Panc1 (cell line): ENCODE measurements around the gene PALB2.

Source experiments
- CTCF ChIP-seq: fragments of 450-650 bp; IDR thresholded peaks from 2 replicates; pipeline ENCODE4 v1.5.1; 2017; ENCODE audit warnings: mild to moderate bottlenecking
- POLR2AphosphoS5 ChIP-seq: IDR thresholded peaks from 2 replicates; pipeline ENCODE4 v1.6.1; 2012; ENCODE audit warnings: mild to moderate bottlenecking, low read depth, low read length, moderate library complexity
- SIN3A ChIP-seq: IDR thresholded peaks from 2 replicates; pipeline ENCODE4 v1.6.1; 2012; ENCODE audit warnings: low read depth, mild to moderate bottlenecking, low read length, moderate library complexity, borderline replicate concordance; ENCODE audit not compliant: insufficient read depth
- TCF7L2 ChIP-seq: IDR thresholded peaks from 2 replicates; pipeline ENCODE4 v1.6.1; 2011; ENCODE audit warnings: mild to moderate bottlenecking, low read depth, low read length, inconsistent platforms

GRCh38 chr16:23624092-23624491 lies 17.0 kb downstream of the PALB2 start:
- TF ChIP-seq CTCF (no peak), POLR2AphosphoS5 (no peak), SIN3A (no peak), TCF7L2 (no peak)
